CD4-positive, alpha-beta T cell treated with Interleukin-4 for 1 hour (primary cell): ENCODE data around the gene CRACDL.
"Not testable (repeated sequence)": the region's sequence is repeated elsewhere in the genome, so short reads cannot be mapped to it uniquely, and the experiment has no call there.

Experiments
- DNase-seq, 2 donors: peaks; one replicate each; pipeline ENCODE4 v3.0.0-alpha.2; 2020 to 2022

Gene CRACDL

GRCh38 chr2:98882368-98882767, 53.7 kb downstream of the CRACDL start:
- no peak for DNase-seq

GRCh38 chr2:98881153-98881650, 54.8 kb downstream of the CRACDL start:
- no peak for DNase-seq

- no peak for DNase-seq
Observed at GRCh38 chr2:98880266-98881152, 55.5 kb downstream of the CRACDL start.

DNA sequence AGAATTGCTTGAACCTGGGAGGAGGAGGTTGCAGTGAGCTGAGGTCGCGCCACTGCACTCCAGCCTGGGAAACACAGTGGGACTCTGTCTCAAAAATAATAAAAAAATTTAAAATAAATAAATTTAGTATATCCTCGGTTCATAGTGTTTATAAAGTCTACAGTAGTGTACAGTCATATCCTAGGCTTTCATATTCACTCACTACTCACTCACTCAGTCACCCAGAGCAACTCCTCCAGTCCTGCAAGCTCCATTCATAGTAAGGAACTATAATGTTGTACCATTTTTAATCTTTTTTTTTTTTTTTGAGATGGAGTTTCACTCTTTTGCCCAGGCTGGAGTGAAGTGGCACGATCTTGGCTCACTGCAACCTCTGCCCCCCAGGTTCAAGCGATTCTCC, 58.4 kb downstream of the CRACDL start:
- not testable (repeated sequence) for DNase-seq

DNA sequence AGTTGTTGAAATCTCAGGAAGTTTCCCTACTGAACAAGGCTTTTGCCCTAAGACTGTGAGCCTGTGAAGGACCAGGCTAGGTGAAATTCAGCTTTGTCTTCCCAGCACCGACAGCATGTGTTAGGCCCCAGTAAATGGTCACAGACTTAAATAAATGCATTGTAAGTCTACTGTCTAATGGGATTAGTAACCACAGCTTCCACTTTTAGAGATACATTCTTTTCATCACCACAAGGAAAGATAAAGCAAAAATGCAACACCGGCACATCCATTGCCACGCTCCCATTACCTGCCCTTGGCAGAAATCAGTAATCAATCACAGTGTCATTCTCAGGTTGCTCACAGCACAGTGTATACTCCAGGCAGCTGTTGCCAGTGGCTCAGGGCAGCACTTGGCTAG, 59.3 kb downstream of the CRACDL start:
- no peak for DNase-seq

DNA sequence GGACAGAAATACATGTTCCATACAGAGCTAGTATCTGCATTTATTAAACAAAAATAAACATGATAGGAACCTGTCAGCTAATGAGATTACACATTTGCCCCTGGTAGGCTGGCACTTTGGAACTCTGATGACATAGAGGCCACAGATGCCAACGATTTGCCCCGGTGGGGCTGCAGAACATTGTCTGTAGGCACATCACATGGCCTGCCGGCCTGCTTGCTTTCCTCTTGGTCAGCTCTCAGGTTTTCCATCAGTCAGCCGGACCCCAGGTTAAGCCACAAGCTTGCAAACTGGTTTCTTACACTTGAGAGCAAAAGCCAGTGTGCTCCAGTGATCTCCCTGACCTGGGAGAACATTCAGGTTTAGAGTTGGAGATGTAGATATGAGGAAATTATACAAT, 60.3 kb downstream of the CRACDL start:
- no peak for DNase-seq

DNA sequence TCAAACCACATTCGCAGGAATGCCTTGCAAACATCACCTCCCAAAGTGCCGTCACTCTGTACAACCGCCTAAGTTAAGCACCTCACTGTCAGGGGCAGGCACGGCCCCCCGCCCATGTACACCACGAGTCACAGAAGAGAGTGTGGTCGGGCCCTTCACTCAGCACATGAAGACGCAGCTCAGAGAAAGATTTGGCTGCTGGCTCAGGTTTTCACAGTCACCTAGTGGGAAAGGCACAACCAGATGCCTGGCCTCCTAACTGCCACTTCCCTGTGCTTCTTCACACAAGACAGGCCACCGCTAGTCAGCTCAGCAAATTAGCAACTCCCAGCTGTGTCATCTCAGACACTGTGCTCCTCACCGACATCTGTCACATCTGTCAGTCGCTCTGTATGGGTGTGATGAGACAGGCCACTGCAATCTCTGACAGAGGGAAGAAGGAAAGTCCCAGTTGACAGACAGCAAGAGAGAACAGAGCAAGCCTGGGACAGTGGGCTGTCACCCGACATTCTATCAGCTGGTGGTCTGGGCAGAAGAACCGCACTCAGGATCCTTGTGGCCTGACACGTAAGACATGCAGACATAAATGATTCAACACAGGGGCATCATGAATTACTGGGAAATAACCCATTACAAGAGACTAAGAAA, 60.8 kb downstream of the CRACDL start:
- DNase-seq: peak in 1 of 2 donors; percentile 14

- no peak for DNase-seq
Observed at GRCh38 chr2:98874186-98874689, 61.8 kb downstream of the CRACDL start.

DNA sequence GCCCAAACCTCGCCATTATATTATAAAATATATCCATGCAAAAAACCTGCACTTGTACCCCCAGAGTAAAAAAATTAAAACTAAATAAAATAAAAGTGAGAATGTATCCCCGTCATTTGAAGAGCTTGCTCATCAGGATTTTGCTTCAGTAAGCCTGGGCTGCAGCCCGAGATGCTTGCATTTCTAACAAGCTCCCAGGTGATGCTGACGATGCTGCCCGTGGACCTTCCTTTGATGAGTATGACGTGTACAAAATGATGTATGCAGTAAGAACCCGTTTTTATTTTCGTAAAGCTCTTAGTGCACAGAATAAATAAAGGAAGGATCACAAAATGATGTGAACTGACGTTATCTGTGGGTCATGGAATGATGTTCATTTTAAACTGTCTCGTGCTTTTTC, 63.5 kb downstream of the CRACDL start:
- no peak for DNase-seq

DNA sequence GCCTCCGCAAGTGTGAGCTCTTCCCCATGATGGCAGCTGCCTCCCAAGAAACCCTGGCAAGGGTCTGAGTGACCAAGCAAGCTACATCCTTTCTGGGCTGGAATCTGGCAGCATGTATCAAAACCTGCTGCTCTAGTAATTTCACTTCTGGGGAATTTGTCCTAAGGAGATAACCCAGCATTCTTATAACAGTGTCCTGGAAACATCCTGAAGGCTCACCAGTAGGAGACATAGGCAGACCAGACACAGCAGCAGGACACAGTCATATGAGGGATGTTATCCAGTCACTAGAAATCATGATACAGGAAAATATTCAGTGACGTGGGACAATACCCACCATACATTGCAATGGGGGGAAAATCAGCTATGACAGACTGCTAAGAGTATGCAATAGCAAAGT, 64.5 kb downstream of the CRACDL start:
- DNase-seq: no peak

GRCh38 chr2:98870516-98871158, 65.4 kb downstream of the CRACDL start:
- no peak for DNase-seq

DNA sequence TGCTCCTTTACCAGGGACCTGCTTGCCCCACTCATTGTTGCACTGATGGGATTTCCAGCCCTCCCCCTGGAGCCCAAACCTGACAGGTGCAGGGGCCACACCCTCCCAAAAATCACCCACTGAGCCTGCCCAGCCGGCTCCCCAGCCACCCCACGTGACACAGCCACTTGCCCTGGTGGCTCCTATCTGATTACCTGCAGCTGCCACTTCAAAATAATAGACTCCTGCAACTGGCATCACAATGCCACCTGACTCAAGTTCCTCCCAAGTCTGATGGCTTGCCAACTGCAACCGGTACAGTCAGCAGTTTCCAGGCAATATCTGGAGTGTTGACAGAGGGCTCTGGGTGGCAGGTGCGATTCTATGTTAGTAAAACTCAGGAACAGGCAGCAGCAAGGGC, 66.2 kb downstream of the CRACDL start:
- no peak for DNase-seq

DNA sequence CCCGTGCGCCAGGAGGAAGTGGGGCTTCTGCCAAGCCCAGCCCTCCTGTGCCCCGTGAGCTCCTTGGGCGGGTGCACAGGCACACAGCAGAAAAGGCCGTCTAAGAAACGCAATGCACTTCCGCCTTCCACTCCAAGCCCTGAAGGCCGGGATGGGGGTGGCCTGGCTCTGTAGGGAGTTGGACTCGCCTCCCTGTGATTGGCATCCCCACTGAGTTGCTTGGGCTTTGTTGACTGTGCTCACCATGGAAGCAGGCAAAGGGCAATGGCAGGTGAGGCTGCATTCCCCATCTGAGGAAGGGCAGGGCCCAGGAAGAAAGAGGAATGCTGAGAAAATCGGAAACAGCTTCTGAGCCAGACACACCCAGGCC, 66.8 kb downstream of the CRACDL start:
- no peak for DNase-seq

- DNase-seq: no peak
Observed at GRCh38 chr2:98868548-98869271, 67.3 kb downstream of the CRACDL start.

- DNase-seq: no peak
Observed at GRCh38 chr2:98867539-98868309, 68.3 kb downstream of the CRACDL start.

GRCh38 chr2:98866033-98866432, 70.0 kb downstream of the CRACDL start:
- no peak for DNase-seq

- no peak for DNase-seq
Observed at GRCh38 chr2:98861601-98862000, 74.4 kb downstream of the CRACDL start.

DNA sequence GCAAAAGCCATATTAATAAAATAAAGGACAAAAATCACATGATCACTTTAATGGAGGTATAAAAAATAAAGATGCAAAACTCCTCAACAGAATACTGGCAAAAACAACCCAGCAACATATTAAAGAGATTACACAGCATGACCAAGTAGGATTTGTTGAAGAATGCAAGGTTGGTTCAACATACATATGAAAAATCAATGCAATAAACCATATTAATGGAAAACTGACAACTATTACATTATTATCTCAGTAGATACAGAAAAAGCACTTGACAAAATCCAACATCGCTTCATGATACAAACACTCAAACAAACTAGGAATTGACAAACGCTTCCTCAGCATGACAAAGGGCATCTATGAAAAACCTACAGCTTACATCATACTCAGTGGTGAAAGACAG, 76.7 kb downstream of the CRACDL start:
- no peak for DNase-seq

DNA sequence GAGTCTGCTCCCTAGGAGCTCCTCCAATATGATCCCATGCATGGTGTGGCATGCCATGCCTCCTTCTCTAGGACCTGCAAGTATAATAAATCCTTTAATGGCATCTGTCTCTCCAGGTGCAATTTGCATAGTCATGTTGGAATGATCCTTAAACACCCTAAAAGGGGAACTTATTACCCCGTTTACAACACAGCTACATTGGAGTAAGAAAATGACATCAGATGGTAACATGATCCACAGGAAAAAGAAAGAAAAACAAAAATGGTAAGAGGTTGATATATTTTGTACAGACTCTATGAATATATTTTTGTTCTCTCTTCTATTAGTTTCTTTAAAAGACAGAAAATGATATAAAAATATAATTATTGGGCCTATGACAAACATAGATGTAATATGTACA, 79.0 kb downstream of the CRACDL start:
- no peak for DNase-seq

GRCh38 chr2:98854682-98855081, 81.3 kb downstream of the CRACDL start:
- no peak for DNase-seq

- no peak for DNase-seq
Observed at GRCh38 chr2:98852932-98853331, 83.1 kb downstream of the CRACDL start.

- DNase-seq: no peak
Observed at GRCh38 chr2:98850074-98850473, 86.0 kb downstream of the CRACDL start.
